Measurements from ENCODE around the gene TWNK.

Gene TWNK

DNA sequence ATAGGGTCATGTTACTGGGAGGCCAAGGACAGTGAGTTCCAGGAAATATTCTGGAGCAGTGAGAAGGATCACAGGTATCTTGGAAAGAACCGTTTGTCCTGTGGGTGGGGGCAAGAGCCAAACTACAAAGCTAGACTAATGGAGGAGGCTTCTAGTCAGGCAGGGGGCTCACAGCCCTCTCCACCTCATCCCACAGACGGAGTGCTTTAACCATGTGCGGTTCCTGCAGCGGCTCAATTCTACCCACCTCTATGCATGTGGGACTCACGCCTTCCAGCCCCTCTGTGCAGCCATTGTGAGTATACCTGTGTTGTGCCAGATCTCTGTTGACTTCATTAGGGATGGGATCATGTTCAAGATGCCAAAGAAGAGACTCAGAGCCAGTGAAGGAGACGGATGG, 9.9 kb upstream of the TWNK start:
- DNase-seq, result no peak
- no peak for TF ChIP-seq EZH2 (IDR thresholded peaks at IDR 0.05; ENCODE audit: borderline replicate concordance, low read depth, low read length, severe bottlenecking)
- TF ChIP-seq, protein P1, sequence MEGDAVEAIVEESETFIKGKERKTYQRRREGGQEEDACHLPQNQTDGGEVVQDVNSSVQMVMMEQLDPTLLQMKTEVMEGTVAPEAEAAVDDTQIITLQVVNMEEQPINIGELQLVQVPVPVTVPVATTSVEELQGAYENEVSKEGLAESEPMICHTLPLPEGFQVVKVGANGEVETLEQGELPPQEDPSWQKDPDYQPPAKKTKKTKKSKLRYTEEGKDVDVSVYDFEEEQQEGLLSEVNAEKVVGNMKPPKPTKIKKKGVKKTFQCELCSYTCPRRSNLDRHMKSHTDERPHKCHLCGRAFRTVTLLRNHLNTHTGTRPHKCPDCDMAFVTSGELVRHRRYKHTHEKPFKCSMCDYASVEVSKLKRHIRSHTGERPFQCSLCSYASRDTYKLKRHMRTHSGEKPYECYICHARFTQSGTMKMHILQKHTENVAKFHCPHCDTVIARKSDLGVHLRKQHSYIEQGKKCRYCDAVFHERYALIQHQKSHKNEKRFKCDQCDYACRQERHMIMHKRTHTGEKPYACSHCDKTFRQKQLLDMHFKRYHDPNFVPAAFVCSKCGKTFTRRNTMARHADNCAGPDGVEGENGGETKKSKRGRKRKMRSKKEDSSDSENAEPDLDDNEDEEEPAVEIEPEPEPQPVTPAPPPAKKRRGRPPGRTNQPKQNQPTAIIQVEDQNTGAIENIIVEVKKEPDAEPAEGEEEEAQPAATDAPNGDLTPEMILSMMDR (IDR thresholded peaks at IDR 0.05; ENCODE audit: borderline replicate concordance, extremely low read depth, low read length, poor library complexity, severe bottlenecking), result no peak
- Histone ChIP-seq H3K27ac (ENCODE audit: low read length) (no peak overlapping the region), H2AFZ (ENCODE audit: low read depth, low read length) (no peak overlapping the region), H3K4me1 (ENCODE audit: insufficient read depth, low read length) (no peaks in the 10 kb centered on the region), H3K4me3 (ENCODE audit: low read depth in 1 of 2, low read length in 2 of 2) (no peak overlapping the region), H3K4me2 (ENCODE audit: insufficient read depth, low read length) (no peak overlapping the region), H3K79me2 (ENCODE audit: insufficient read depth, low read length) (no peaks in the 10 kb centered on the region), H3K36me3 (ENCODE audit: insufficient read depth, low read length) (peaks cover 14% of the 10 kb centered on the region), H3K9me3 (ENCODE audit: insufficient read depth, low read length, severe bottlenecking) (no peaks in the 10 kb centered on the region), H3K9ac (ENCODE audit: low read depth, low read length) (no peak overlapping the region), H3K27me3 (ENCODE audit: insufficient read depth, low read length, poor library complexity) (no peaks in the 10 kb centered on the region), H4K20me1 (ENCODE audit: insufficient read depth, low read length) (no peaks in the 10 kb centered on the region)
- ATAC-seq (ENCODE audit: insufficient read depth, low read depth), result peak; percentile 35; the same call in 1 of the 3 replicates

DNA sequence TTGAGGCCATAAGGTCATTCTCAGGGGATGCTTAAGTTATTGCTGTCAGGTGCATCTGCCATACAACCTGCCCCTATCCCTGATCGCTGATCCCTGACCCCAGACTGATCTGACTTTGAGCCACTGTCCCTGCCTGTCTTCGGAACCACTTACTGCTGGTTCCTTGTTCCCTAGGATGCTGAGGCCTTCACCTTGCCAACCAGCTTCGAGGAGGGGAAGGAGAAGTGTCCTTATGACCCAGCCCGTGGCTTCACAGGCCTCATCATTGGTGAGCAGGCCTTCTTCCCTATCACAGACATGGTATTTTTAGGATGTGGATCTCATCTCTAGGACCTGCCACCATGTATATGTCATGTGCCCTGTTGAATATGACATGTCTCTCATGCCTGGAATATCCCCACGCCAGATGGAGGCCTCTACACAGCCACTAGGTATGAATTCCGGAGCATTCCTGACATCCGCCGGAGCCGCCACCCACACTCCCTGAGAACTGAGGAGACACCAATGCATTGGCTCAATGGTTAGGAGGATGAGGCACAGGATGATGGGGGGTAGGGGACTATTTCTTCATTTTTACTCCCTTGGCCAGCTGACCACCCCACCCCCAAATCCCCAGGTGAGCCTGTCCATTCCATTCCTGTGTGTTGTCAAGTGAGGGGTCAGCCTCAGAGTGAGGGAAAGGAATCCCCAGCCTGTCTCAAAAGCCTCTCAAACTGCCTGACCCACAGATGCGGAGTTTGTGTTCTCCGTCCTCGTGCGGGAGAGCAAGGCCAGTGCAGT, 9.0 kb upstream of the TWNK start:
- Histone ChIP-seq H3K9me3 (ENCODE audit: insufficient read depth, low read length, severe bottlenecking) (no peaks in the 10 kb centered on the region), H3K36me3 (ENCODE audit: insufficient read depth, low read length) (peaks cover 15% of the 10 kb centered on the region), H3K4me3 (ENCODE audit: low read depth in 1 of 2, low read length in 2 of 2) (no peak overlapping the region), H3K27ac (ENCODE audit: low read length) (no peak overlapping the region), H3K4me2 (ENCODE audit: insufficient read depth, low read length) (no peak overlapping the region), H2AFZ (ENCODE audit: low read depth, low read length) (no peak overlapping the region), H3K27me3 (ENCODE audit: insufficient read depth, low read length, poor library complexity) (no peaks in the 10 kb centered on the region), H3K9ac (ENCODE audit: low read depth, low read length) (no peak overlapping the region), H4K20me1 (ENCODE audit: insufficient read depth, low read length) (no peaks in the 10 kb centered on the region), H3K4me1 (ENCODE audit: insufficient read depth, low read length) (no peaks in the 10 kb centered on the region), H3K79me2 (ENCODE audit: insufficient read depth, low read length) (no peaks in the 10 kb centered on the region)
- no peak for TF ChIP-seq EZH2 (IDR thresholded peaks at IDR 0.05; ENCODE audit: borderline replicate concordance, low read depth, low read length, severe bottlenecking)
- TF ChIP-seq, protein P1 (IDR thresholded peaks at IDR 0.05; ENCODE audit: borderline replicate concordance, extremely low read depth, low read length, poor library complexity, severe bottlenecking), result no peak
- ATAC-seq (ENCODE audit: insufficient read depth, low read depth) (no peak), DNase-seq (no peak)

DNA sequence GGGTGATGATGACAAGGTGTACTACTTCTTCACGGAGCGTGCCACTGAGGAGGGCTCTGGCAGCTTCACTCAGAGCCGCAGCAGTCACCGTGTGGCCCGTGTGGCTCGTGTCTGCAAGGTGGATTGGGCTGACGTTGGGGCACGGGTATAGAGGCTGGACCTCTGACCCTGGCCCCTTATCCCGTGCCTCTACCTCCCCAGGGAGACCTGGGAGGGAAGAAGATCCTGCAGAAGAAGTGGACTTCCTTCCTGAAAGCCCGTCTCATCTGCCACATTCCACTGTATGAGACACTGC, 8.5 kb upstream of the TWNK start:
- no peak for DNase-seq
- H3K4me2 ChIP-seq (ENCODE audit: insufficient read depth, low read length), result no peak overlapping the region
- H3K27me3 ChIP-seq (ENCODE audit: insufficient read depth, low read length, poor library complexity), result no peaks in the 10 kb centered on the region
- H3K4me1 ChIP-seq (ENCODE audit: insufficient read depth, low read length), result no peaks in the 10 kb centered on the region
- H3K27ac ChIP-seq (ENCODE audit: low read length), result no peak overlapping the region
- peaks cover 18% of the 10 kb centered on the region for H3K36me3 ChIP-seq (ENCODE audit: insufficient read depth, low read length)
- no peak for ATAC-seq (ENCODE audit: insufficient read depth, low read depth)
- no peaks in the 10 kb centered on the region for H3K9me3 ChIP-seq (ENCODE audit: insufficient read depth, low read length, severe bottlenecking)
- H3K79me2 ChIP-seq (ENCODE audit: insufficient read depth, low read length), result no peaks in the 10 kb centered on the region
- TF ChIP-seq EZH2 (IDR thresholded peaks at IDR 0.05; ENCODE audit: borderline replicate concordance, low read depth, low read length, severe bottlenecking), result no peak
- TF ChIP-seq, protein P1 (IDR thresholded peaks at IDR 0.05; ENCODE audit: borderline replicate concordance, extremely low read depth, low read length, poor library complexity, severe bottlenecking), result no peak
- H3K9ac ChIP-seq (ENCODE audit: low read depth, low read length), result no peak overlapping the region
- no peaks in the 10 kb centered on the region for H4K20me1 ChIP-seq (ENCODE audit: insufficient read depth, low read length)
- H2AFZ ChIP-seq (ENCODE audit: low read depth, low read length), result no peak overlapping the region
- H3K4me3 ChIP-seq (ENCODE audit: low read depth in 1 of 2, low read length in 2 of 2), result no peak overlapping the region

Data from DND-41 (cell line).